GM18520 (cell line): Measurements from ENCODE around the gene HOXB5.

Experiments
- ATAC-seq: cut with Tn5 transposase; IDR thresholded peaks from one replicate; pipeline ENCODE4 v1.9.1; 2021; ENCODE audit not compliant: unreplicated experiment

Gene HOXB5

DNA sequence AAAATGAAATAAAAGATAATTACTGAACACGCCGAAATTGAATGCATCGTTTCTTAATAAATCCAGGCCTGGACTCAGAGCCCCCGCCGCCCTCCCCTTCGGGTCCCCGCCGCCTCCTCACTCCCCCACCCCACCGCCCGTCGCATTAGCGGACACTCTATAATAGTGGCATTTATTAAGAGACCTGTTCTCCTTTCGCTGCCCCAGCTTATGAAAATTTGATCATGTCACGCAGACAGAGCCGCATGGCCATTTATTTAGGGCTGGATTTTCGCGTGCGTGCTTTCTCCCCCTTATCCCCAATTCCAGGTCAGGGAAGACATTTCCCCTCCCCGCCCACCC, 42.4 kb downstream of the HOXB5 start:
- no peak for ATAC-seq

DNA sequence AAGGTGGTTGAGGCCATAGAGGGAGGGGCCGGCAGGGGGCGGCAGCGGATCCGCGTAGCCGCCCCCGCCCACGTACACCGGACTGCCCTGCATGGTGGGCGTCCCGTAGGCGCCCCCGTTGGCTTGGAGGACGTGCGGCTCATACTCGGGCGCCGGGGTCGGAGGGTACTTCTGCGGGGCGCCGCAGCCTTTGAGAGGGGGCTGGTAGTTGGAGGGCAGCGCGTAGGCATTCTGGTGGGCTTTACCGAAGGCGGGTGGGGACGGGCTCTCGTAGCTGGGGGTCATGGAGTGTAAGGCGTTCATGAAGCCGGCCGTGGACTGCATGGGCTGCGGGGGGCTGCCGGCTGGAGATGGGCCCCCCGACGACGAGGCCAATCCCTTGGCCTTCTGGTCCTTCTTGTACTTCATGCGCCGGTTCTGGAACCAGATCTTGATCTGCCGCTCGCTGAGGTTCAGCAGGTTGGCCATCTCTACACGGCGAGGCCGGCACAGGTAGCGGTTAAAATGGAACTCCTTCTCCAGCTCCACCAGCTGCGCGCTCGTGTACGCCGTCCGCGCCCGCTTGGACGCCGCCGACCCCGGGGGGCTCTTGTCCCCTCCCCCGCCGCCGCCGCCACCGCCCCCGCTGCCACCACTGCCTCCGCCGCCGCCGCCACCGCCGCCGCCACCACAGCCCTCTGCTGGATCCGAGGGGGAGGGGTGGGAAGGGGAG, 42.9 kb downstream of the HOXB5 start:
- ATAC-seq, result no peak

DNA sequence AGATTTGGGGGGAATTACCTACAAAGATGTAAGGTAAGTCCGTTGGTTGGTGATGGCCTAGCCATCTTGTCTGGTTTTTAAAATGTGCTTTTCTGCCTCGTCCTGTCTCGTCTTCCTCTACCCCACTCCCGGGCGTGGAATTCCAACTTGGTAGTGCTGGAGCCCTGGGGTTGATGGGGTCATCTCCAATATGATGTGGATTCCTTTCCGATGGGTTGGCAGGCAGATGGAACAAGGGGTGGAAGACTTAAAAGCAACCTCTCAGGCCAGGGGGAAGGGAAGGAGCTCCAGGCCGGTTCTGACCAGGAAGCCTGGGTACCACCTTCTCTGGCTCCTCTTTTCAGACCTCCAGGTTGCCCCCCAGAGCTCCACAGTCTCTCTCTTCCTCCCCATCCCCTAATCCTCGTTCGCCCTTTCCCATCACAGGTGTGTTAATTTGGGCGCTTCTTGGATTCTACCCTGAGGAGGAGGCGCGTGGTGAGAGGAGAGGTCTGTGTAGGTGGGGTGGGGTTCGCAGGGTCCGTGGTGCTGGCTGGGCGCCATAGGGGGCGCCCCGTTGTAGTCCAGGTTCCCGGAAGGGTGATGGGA, 43.6 kb downstream of the HOXB5 start:
- ATAC-seq, result no peak

DNA sequence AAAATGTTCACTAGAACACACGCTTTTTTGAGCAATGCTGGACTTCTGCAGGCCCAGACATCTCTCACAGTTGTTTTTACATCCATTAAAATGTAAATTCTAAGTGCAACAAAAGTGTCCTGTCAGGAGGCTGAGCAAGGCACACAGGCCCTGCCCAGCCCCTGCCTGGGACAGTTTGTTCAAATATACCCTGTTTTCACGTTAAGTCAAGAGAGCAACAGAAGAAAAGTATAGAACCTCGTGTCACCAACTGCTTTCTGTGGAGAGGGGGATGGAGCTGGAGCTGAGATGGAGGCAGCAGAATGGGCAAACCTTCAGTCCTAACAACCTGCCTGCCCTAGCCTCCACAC, 44.3 kb downstream of the HOXB5 start:
- no peak for ATAC-seq

DNA sequence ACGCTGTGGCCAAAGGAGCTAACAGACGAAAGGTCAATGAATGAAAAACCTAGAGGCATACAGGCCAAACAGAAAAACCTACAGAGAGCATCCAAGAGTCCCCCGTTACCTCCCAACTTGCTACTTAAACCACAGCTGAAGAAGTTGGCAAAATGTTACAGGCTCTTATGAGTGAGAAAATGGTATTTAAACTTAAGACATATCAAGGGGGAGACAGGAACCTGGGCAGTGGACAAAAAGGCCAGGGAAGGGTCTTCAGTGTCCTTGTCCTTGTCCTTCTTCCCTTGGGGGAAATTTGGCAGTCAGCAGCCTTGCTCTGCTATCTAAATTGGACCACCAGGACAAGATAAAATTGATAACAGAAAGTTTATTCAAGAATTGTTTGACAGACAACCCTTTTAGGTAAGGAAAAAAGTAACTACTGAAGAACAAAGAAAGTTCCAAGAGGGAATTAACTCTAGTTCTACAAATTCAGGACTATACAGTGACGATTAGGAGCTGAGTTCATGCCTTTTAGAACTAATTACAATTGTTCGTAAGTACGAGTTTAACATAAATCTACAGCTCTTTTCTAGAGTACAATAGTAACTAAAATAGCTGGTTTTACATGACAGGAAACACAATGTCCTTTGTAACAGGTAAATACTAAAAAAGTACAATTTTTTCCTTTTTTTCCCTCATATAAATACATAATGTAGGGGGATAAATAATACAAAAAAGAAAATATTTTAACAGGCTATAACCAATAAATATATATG, 44.9 kb downstream of the HOXB5 start:
- no peak for ATAC-seq

DNA sequence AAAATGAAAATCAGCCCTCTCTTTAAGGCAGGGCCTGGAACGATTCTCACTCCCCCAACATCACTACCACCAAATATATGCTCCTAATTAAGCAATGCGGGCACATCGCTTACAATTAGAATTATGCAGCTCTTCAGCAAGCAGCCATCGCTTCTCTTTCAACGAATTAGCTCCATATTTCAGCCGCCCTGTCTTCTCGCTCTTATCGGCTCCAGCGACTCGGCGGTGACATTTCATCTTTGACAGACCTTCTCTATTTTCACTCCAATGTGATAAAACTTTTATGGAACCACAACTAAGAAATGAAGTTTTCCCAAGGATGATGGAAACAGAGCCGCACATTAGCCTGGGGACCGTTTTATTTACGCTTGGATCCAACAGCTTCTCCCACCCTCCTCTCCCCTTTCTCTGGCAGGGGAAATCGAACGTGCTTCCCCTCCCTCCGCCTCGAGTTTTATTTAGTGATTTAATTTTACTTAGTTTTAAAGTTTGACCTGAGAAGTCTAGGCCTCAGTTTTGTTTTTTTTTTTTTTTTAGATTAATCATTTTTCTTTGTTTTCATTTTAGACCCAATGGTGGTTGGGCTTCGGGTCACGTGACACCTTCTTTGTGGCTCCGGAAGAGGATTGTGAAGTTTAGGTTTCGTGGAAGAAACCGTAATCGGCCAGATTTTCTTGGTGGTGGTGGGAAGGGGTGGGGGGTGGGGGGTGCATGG, 45.6 kb downstream of the HOXB5 start:
- no peak for ATAC-seq

DNA sequence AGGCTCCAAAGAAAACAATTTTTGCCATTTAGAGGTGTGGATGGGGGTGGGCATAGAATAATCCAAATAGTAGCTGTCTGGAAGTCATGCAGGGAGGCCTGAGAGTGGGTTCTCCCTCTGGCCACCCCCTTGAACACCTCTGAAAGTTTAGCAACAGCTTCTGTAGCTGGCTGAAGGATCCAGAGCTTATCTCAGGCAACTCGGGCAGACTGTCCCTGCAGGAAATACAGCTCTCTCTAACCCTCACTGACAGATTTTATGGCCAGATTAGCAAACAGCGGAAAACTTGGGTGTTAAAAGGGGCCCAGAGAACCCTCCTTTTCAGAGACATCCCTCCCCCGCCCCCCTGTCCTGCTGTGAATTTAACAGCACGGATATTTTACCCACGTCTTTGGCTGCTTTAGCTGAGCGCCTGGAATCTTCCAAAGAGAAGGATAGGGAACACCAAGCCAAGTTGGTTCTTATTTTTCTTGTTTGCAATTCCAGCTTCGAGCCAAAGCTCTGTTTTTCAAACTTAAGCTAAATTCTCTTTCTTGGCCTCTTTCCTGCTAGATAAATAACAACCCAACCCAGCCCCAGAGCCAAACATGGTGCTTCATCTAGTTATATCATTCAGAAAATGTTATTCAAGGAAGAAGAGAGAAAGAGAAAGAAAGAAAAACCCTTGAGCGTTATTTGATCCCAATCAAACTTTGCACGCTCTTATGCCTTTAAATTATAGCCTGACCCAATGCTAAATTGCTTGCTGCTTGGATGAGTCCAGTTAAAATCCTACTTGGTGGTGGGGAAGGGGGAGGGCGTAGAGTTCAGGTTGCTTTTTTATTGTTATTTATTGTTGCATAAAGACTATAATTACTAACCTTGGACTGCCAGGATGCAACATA, 46.4 kb downstream of the HOXB5 start:
- ATAC-seq, result no peak

DNA sequence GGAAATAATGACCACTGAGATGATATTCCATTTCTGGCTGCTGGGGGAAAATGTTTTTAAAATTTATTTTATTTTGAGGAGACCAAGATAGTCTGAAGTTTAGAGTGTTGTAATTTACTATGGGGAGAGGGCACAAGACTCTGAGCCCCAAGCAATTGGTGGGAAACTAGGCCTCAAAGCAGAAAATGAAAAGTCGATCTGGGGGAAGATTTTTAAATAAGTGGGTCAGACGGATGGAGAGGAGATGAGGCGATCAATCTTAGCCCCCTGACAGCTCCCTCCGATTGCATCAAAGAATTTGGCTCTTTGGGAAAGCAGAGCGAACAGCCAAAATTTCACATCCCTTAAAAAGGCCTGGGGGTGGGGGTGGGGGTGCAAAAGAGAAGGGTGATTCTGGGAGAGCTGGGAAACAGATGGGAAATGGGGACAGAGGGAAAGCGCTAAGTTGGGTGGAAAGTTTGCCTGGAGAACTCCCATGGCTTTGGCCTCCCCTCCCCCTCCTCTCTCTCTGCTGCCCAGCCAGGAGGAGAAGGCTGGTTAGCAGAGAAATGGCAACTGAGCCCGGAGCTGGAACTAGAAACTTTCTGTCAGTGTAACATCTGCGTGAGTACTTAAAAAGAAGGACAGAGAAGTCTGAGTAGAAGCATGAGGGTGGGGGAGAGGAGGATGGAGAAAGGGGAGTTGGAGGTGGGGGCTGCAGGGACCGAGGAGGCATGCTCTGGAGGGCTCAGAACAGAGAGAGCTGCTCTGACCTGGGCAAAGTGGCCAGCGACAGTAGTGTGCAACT, 47.2 kb downstream of the HOXB5 start:
- no peak for ATAC-seq

DNA sequence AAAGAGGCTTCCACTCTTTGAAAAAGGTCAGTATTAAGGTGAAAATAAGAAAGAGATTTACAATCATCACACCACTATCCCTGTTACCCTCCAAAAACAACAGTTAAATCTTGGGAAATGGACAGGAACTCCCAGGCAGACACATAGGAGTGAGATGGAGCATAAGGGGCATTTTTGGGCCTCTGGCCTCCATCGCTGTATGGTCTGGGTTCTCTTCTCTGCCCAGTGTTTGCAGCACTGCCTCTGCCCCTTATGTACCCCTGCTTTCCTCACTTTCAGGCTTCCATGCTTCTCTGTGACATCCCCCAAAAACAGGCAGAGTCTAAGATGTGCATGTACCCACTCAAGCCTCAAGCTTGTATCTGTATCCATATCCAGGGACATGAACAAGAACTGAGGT, 48.0 kb downstream of the HOXB5 start:
- ATAC-seq, result no peak

DNA sequence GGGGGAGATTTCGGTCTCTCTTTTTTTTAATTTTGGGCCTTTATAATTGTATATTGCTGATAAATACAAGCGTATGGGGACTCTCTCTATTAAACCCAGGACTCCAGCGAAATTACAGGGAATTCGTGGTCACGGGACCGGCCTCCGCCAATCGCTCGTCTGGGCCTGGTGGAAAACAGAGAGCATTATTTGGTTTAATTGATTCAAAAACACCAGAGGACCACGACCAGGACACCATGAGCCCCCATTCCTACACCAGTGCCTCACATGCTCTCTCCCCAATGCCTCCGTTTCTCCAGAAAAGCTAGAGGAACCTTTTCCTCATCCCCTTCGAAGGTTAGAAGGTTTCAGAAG, 48.6 kb downstream of the HOXB5 start, which contains the start of gene HOXB2:
Gene HOXB2, minus strand, starts transcription at position 88 of the 354 bp plus-strand sequence. CDS start 198 bp downstream, outside the sequence.
- ATAC-seq, result no peak

DNA sequence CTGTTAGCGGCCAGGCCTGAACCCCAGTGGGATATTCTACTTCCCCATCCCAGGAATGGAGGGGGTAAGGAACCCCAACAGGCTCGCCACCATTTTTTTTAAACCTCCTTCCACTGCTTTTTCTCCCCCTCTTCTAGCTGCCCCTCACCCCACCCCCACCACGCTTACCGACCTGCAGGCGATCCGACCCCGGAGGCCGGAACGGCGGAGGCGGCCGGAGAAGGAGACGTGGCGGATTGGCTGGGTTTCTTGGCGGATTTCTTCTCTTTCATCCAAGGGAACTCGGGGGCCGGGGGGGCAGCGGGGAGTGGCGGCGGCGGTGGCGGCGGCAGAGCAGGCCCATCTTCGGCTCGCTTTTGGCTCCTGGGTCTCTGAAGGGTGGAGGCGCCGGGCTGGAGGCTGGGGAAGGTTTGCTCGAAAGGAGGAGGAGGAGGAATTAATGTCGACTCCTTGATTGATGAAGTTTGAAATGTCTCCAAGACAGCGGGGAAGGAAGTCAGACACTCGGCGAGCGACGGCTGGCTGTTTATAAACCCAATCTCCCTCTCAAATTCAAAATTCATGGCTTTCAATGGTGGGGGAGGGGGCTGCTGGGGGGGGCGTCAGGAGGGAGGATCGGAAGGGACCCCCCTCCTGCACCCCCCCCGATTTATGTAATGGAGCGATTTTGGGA, 49.1 kb downstream of the HOXB5 start:
- no peak for ATAC-seq

DNA sequence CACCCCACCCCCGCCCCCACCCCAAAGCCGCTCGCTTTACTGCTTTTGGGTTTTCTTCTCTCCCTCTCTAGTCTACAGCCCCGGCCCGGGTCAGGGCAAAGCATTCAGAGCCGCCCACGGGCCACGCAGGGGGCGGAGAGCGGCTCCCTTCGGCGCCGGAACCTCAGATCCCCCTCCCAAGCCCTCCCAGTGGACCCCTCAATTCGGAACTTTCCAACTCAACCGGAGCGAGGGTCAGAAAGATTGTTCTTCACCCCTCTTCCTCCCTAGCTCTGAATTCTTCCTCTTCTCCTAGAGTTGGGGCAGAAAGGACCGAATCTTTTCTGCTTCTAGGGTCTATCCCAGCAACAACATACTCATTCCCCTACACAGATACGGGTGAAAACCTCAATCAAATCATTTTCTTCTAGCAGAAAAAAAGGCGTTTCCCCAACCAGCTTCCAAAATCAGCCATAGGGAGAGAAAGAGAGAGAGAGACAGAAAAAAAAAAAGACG, 49.7 kb downstream of the HOXB5 start:
- ATAC-seq, result no peak

DNA sequence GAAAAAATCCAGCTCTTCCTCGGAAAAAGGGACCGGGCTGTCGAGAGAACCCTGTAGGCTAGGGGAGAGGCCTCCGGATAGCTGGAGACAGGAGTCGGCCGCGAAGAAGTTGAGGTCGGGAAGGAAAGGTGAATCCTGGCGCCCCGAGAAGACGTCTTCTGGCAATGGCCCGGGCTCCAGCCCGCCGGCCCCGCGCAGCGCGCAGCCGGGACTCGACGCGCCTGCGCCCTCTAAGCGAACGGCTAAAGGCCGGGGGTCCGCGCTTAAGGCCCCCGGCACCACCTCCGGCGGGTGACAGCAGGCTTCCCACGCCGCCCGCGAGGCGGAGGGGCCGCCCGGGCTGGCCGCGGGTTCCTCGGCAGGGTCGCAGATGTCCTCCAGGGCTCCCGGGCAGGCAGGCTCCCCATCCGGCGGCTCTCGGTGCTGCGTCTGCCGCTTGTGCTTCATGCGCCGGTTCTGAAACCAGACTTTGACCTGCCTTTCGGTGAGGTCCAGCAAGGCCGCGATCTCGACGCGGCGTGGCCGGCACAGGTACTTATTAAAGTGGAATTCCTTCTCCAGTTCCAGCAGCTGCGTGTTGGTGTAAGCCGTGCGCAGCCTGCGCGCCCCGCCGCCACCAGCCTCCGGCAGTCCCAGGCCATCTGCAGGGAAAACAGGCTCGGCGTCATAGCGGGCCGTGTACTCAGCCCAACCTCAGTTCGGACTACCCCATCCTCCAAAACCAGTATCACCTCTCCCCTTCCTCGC, 50.3 kb downstream of the HOXB5 start:
- ATAC-seq, result peak; percentile 36

DNA sequence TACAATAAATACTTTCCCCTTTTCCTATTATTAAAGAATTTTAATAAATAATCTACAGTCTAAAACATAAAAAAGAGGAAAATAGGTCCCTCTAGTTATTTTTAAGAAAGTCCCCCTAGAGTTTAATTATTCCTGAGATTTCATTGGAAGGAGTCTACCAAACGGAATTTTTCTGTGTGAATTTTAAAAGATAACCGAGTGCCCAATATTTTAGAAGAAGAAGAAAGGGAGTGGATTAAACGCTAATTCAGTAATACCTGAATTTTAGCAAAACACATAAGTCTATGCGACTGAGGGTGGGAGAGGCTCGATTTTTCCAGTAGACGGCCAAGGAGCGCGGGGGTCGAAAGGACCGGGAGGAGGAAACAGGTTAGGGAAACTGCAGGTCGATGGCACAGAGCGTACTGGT, 50.9 kb downstream of the HOXB5 start:
- ATAC-seq, result no peak

DNA sequence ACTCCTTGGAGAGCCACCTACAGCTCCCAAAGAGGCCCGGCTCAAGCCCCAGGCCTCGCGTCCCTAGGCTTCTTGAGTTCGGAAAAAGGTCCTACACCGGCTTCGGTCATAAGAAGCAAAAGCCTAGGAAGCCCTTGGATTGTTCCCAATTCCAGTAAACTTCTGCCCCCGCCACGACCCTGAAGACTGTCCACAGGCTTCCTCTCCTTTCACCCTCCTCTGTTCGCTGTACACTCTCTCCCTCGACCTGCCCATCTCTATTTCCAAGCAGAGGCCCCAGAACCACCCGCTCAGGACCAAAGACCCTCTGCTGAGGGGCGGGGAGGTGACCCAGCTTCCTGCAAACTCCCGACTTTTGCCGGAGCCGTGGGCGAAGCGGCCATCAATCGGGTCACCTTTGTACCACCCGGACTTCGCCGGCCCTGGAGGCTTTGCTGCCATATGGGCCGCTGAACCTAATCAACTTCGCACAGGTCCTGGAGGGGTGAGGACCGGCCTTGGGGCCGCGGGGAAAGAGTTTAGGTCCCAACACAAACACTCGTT, 51.4 kb downstream of the HOXB5 start:
- ATAC-seq, result no peak

DNA sequence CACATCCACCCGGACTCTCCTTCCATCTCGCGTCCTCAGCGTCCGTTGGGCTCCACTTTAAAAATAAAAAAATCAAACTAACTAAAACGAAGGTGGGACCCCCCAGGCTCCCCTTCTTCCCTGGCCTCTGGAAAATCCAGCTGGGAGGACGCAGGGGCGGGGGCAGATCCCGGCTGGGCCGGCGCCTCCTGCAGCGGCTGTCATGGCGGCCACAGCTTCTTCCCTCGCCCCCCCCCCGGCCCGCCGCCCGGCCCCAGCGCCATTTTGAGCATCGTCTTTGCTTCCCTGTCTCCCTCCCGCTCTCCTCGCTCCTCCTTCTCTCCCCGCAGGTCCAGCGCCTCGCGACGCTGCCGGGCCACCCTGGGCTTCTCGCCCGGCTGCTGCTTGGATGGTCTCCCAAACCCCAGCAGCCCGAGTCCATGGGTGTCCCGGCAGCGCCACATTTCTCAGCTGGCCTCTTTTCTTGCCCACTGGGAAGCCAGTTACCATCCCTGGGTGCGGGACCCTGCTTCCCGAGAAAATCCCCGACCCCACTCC, 51.9 kb downstream of the HOXB5 start:
- ATAC-seq, result no peak
